HepG2 (cell line): ENCODE measurements around the gene ADGRV1. TPM values are rescaled to one million over a fixed set of nuclear protein-coding genes. Genes with fewer than 3 reads are reported as not detected.

Experiments
- CBFB ChIP-seq: sonication (generic); formaldehyde crosslinking; IDR thresholded peaks from 2 replicates; pipeline ENCODE4 v1.4.0; 2020; ENCODE audit warnings: missing genetic modification reagents
- CCDC6 ChIP-seq: sonication (generic); formaldehyde crosslinking; IDR thresholded peaks from 2 replicates; pipeline ENCODE4 v1.8.1; 2022; ENCODE audit warnings: mild to moderate bottlenecking, missing genetic modification reagents, moderate library complexity
- CREB1 ChIP-seq, 2 experiments: fragments of 450-650 bp in 1 of 2; IDR thresholded peaks; 2 replicates each; pipeline ENCODE4 v1.6.1; 2016 to 2017; ENCODE audit warnings: control low read depth in 1 of 2, mild to moderate bottlenecking in 1 of 2, missing compliant biosample characterization in 1 of 2, missing genetic modification characterization in 1 of 2
- DR1 ChIP-seq: sonication (generic); formaldehyde crosslinking; IDR thresholded peaks from 2 replicates; pipeline ENCODE4 v1.8.0; 2021; ENCODE audit warnings: mild to moderate bottlenecking, missing genetic modification reagents, inconsistent platforms
- HDAC1 ChIP-seq: sonication (generic); formaldehyde crosslinking; IDR thresholded peaks from 2 replicates; pipeline ENCODE4 v1.5.1; 2020; ENCODE audit warnings: mild to moderate bottlenecking, missing genetic modification reagents
- MIXL1 ChIP-seq: IDR thresholded peaks from 2 replicates; pipeline ENCODE4 v1.6.1; 2016
- MYC ChIP-seq: sonication (generic); formaldehyde crosslinking; IDR thresholded peaks from 2 replicates; pipeline ENCODE4 v1.9.0; 2021; ENCODE audit warnings: missing genetic modification reagents, borderline replicate concordance
- RBM39 ChIP-seq: fragments of 200-400 bp; formaldehyde crosslinking; IDR thresholded peaks from one replicate; pipeline ENCODE4 v1.6.1; 2018; ENCODE audit warnings: antibody characterized with exemption, mild to moderate bottlenecking, low read depth, low read length; ENCODE audit not compliant: poor library complexity, severe bottlenecking
- SIN3A ChIP-seq: IDR thresholded peaks from 2 replicates; pipeline ENCODE4 v1.6.1; 2011; ENCODE audit warnings: low read depth, mild to moderate bottlenecking, control low read depth, low read length, borderline replicate concordance
- SP1 ChIP-seq, 2 experiments: fragments of 450-650 bp in 1 of 2; sonication (generic) in 1 of 2; formaldehyde crosslinking in 1 of 2; IDR thresholded peaks; 2 replicates each; pipeline versions ENCODE4 v1.4.0 to v1.6.1; 2016 to 2020; ENCODE audit warnings: missing genetic modification reagents in 1 of 2
- TCF7L2 ChIP-seq: IDR thresholded peaks from 2 replicates; pipeline ENCODE4 v1.6.1; 2011; ENCODE audit warnings: mild to moderate bottlenecking, low read depth, low read length, moderate library complexity
- THAP11 ChIP-seq: IDR thresholded peaks from 2 replicates; pipeline ENCODE4 v1.6.1; 2016; ENCODE audit warnings: missing biosample characterization, missing genetic modification reagents
- ZBTB33 ChIP-seq: sonication (generic); formaldehyde crosslinking; IDR thresholded peaks from 2 replicates; pipeline ENCODE4 v1.4.0; 2020; ENCODE audit warnings: missing genetic modification reagents
- ZFP1 ChIP-seq: IDR thresholded peaks from 2 replicates; pipeline ENCODE4 v1.6.1; 2016
- ZMYM2 ChIP-seq: sonication (generic); formaldehyde crosslinking; IDR thresholded peaks from 2 replicates; pipeline ENCODE4 v1.8.0; 2022; ENCODE audit warnings: mild to moderate bottlenecking, missing genetic modification reagents
- ZNF160 ChIP-seq: sonication (generic); formaldehyde crosslinking; IDR thresholded peaks from 2 replicates; pipeline ENCODE4 v1.8.0; 2022; ENCODE audit warnings: mild to moderate bottlenecking, inconsistent platforms, missing genetic modification reagents
- ZNF253 ChIP-seq: sonication (generic); formaldehyde crosslinking; IDR thresholded peaks from 2 replicates; pipeline ENCODE4 v1.8.0; 2022; ENCODE audit warnings: mild to moderate bottlenecking, missing genetic modification reagents, borderline replicate concordance
- ZNF430 ChIP-seq: sonication (generic); formaldehyde crosslinking; IDR thresholded peaks from 2 replicates; pipeline ENCODE4 v1.9.0; 2021; ENCODE audit warnings: mild to moderate bottlenecking, missing genetic modification reagents
- ZNF724P ChIP-seq: sonication (generic); formaldehyde crosslinking; IDR thresholded peaks from 2 replicates; pipeline ENCODE4 v1.8.0; 2022; ENCODE audit warnings: missing genetic modification reagents, borderline replicate concordance
- ZNF839 ChIP-seq: sonication (generic); formaldehyde crosslinking; IDR thresholded peaks from 2 replicates; pipeline ENCODE4 v1.4.0; 2020; ENCODE audit warnings: missing genetic modification reagents, mild to moderate bottlenecking, borderline replicate concordance
- polyA plus RNA-seq, 8 experiments: library from polyadenylated mRNA; depleted of rRNA in 3 of 8; stranded (reverse) in 7 of 8; unstranded in 1 of 8; fragments of >200 nt; fragmentation: Illumina TruSeq in 4 of 8; extraction: Trizol in 4 of 8; gene quantifications; 2 replicates each; pipeline versions ENCODE4 v1.2.1 to v1.2.3, GENCODE V29; 2011 to 2016; ENCODE audit warnings: low read depth in 4 of 8, missing spikeins in 1 of 8, mixed read lengths in 1 of 8; ENCODE audit not compliant: insufficient read depth in 1 of 8
- total RNA-seq, 5 experiments: library from RNA; depleted of rRNA; stranded (reverse); fragments of >200 nt; fragmentation: Illumina TruSeq; extraction: Trizol; gene quantifications; 2 replicates each; pipeline ENCODE4 v1.2.3, GENCODE V29; 2016; ENCODE audit warnings: low read depth in 1 of 5
- TF ChIP-seq, protein P1 (sequence below): sonication (generic); formaldehyde crosslinking; IDR thresholded peaks from 2 replicates; pipeline ENCODE4 v1.8.0; 2022; ENCODE audit warnings: mild to moderate bottlenecking, missing genetic modification reagents, moderate library complexity
- TF ChIP-seq, protein P2 (sequence below): sonication (generic); formaldehyde crosslinking; IDR thresholded peaks from 2 replicates; pipeline ENCODE4 v1.5.1; 2020; ENCODE audit warnings: missing genetic modification reagents, mild to moderate bottlenecking, borderline replicate concordance
- TF ChIP-seq, protein P3 (sequence below): sonication (generic); formaldehyde crosslinking; IDR thresholded peaks from 2 replicates; pipeline ENCODE4 v1.5.1; 2020; ENCODE audit warnings: mild to moderate bottlenecking, missing genetic modification reagents

ADGRV1 gene
- total and polyA plus RNA-seq, 2 of the 13 experiments (the other 11 are each of a cell fraction or from before 2014, with no cell fraction given): 1.7 to 3.9 TPM

- TF ChIP-seq SIN3A (peak; percentile 30; the same call in 1 of the 2 replicates), CREB1 (IDR thresholded peaks at IDR 0.05) (peak; percentile 84), CREB1 (CRISPR knock-in tag; IDR thresholded peaks at IDR 0.05) (peak; percentile 91), ZMYM2 (peak; percentile 24; the same call in 1 of the 2 replicates), CBFB (CRISPR knock-in tag) (0 out of 2 replicates have a peak, but pooled peaks have one; percentile 21), THAP11 (CRISPR knock-in tag) (peak; percentile 87), MYC (CRISPR knock-in tag) (peak; percentile 54; the same call in 1 of the 2 replicates), ZNF253 (CRISPR knock-in tag) (no peak), ZFP1 (no peak; the same call in 1 of the 2 replicates), CCDC6 (CRISPR knock-in tag) (no peak), ZNF160 (CRISPR knock-in tag) (peak; percentile 59), MIXL1 (CRISPR knock-in tag) (peak; percentile 61; the same call in 1 of the 2 replicates), ZBTB33 (CRISPR knock-in tag) (0 out of 2 replicates have a peak, but pooled peaks have one; percentile 6), ZNF724P (0 out of 2 replicates have a peak, but pooled peaks have one; percentile 22), DR1 (peak; percentile 28; the same call in 1 of the 2 replicates), HDAC1 (peak; percentile 78), SP1 (IDR thresholded peaks at IDR 0.05) (no peak), SP1 (CRISPR knock-in tag; IDR thresholded peaks at IDR 0.05) (peak; percentile 88), ZNF430 (CRISPR knock-in tag) (peak; percentile 91), ZNF839 (CRISPR knock-in tag) (no peak; the same call in 1 of the 2 replicates), TCF7L2 (no peak), RBM39 (peak; percentile 97)
- TF ChIP-seq, protein P1, sequence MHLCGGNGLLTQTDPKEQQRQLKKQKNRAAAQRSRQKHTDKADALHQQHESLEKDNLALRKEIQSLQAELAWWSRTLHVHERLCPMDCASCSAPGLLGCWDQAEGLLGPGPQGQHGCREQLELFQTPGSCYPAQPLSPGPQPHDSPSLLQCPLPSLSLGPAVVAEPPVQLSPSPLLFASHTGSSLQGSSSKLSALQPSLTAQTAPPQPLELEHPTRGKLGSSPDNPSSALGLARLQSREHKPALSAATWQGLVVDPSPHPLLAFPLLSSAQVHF (CRISPR knock-in tag): peak; percentile 73; the same call in 1 of the 2 replicates
- TF ChIP-seq, protein P2, sequence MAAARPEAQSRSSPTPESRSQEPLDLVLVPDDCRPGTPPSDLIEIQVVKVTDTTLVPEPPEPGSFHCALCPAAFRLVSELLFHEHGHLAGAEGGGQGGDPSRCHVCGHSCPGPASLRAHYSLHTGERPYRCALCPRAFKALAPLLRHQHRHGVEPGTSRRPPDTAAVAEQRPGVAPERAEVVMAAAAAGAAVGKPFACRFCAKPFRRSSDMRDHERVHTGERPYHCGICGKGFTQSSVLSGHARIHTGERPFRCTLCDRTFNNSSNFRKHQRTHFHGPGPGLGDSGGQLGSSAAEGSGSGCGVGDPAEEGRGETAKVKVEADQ: peak; percentile 48; the same call in 1 of the 2 replicates
- TF ChIP-seq, protein P3, sequence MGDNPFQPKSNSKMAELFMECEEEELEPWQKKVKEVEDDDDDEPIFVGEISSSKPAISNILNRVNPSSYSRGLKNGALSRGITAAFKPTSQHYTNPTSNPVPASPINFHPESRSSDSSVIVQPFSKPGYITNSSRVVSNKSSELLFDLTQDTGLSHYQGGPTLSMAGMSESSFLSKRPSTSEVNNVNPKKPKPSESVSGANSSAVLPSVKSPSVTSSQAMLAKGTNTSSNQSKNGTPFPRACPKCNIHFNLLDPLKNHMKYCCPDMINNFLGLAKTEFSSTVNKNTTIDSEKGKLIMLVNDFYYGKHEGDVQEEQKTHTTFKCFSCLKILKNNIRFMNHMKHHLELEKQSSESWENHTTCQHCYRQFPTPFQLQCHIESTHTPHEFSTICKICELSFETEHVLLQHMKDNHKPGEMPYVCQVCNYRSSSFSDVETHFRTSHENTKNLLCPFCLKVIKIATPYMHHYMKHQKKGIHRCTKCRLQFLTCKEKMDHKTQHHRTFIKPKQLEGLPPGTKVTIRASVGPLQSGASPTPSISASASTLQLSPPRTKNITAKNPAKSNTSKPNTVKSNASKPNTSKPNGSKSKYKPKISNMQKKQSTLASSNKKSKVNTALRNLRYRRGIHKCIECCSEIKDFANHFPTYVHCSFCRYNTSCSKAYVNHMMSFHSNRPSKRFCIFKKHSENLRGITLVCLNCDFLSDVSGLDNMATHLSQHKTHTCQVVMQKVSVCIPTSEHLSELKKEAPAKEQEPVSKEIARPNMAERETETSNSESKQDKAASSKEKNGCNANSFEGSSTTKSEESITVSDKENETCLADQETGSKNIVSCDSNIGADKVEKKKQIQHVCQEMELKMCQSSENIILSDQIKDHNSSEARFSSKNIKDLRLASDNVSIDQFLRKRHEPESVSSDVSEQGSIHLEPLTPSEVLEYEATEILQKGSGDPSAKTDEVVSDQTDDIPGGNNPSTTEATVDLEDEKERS: peak; percentile 60; the same call in 1 of the 2 replicates
Measured at GRCh38 chr5:90529194-90529938, 29.2 kb upstream of the ADGRV1 start, which contains the start of gene LYSMD3 (continued).
